Activated CD4-positive, alpha-beta T cell treated with anti-CD3 and anti-CD28 coated beads for 36 hours (primary cell): ENCODE results near the gene SURF1. TPM values are rescaled to one million over a fixed set of nuclear protein-coding genes. Genes with fewer than 3 reads are reported as not detected.
"Not testable (repeated sequence)": the region's sequence is repeated elsewhere in the genome, so short reads cannot be mapped to it uniquely, and the experiment has no call there.

Experiments used
- ATAC-seq: fragments of 200-7000 bp; cut with Tn5 transposase; one replicate; pipeline ENCODE4 v1.10.0; 2021; ENCODE audit warnings: mild to moderate bottlenecking, moderate library complexity
- CTCF ChIA-PET: fragments of 350-600 bp; sonication (Branson Sonifier 250); formaldehyde crosslinking; loops from one replicate; lab custom pipeline; 2021; ENCODE audit warnings: antibody characterized with exemption; lab: Charles Lee
- POLR2A ChIA-PET: fragments of 350-600 bp; sonication (Branson Sonifier 250); formaldehyde crosslinking; loops from one replicate; lab custom pipeline; 2021; ENCODE audit warnings: antibody characterized with exemption, inconsistent platforms; lab: Charles Lee
- DNase-seq: peaks from one replicate; pipeline ENCODE4 v3.0.0-alpha.2; 2020
- H3K27ac Mint-ChIP-seq: one replicate; pipeline ENCODE4 v1.8.0; 2021; ENCODE audit warnings: mixed read lengths
- H3K27me3 Mint-ChIP-seq: one replicate; pipeline ENCODE4 v1.8.0; 2021; ENCODE audit warnings: mixed read lengths
- H3K36me3 Mint-ChIP-seq: one replicate; pipeline ENCODE4 v1.8.0; 2021; ENCODE audit warnings: low read depth, mixed read lengths
- H3K4me1 Mint-ChIP-seq: one replicate; pipeline ENCODE4 v1.8.0; 2021; ENCODE audit warnings: mixed read lengths
- H3K4me3 Mint-ChIP-seq: one replicate; pipeline ENCODE4 v1.8.0; 2021; ENCODE audit warnings: mild to moderate bottlenecking, moderate library complexity, mixed read lengths
- H3K9me3 Mint-ChIP-seq: one replicate; pipeline ENCODE4 v1.8.0; 2021; ENCODE audit warnings: low read depth, mixed read lengths
- intact Hi-C, 2 experiments: fragments of 100-400 bp; cut with DNase I in 1 of 2; cut with micrococcal nuclease in 1 of 2; formaldehyde crosslinking; loops; one replicate each; pipeline versions ENCODE4 v1.14.2 to v1.15.1; 2022 to 2024; cut with DNase I, micrococcal nuclease
- total RNA-seq, 2 experiments: library from RNA; stranded (reverse); gene quantifications; one replicate each; pipeline ENCODE4 v1.2.3, GENCODE V29; 2021

The SURF1 gene
- total RNA-seq, 2 experiments from 2014 or later: 17.4 to 29.1 TPM

GRCh38 chr9:133323991-133324703, 32.1 kb downstream of the SURF1 start:
- ChIA-PET CTCF (no interaction called here), POLR2A (no interaction called here)
- H3K27me3 Mint-ChIP-seq: no peaks in the 10 kb centered on the region
- H3K4me1 Mint-ChIP-seq: no peaks in the 10 kb centered on the region
- no peak overlapping the region for H3K4me3 Mint-ChIP-seq
- intact Hi-C loops: no loop called here
- no peaks in the 10 kb centered on the region for H3K9me3 Mint-ChIP-seq
- ATAC-seq: no peak
- no peak overlapping the region for H3K27ac Mint-ChIP-seq
- H3K36me3 Mint-ChIP-seq: peaks cover 3% of the 10 kb centered on the region
- no peak for DNase-seq

DNA sequence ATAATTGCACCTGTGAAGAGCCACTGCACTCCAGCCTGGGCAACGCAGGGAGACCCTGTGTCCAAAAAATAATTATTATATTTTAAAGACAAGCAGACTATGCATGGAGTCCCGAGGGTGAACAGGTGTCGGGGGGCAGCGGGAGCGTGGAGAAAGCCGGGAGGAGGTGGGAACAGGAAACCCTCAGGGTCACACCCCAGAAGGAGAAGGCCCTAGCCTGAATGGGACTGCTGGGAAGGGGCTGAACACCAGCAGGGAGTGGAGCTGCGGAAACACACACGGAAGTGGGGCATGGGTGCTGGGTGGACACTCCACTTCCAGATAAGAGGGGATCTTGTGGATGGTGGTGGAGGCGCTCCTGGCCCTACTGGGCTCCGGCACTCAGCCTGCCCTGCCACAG, 33.1 kb downstream of the SURF1 start:
- ChIA-PET POLR2A (interaction anchor here (0.5 kb wide), 1 partner anchor 25 kb away, joined by 3 read pairs; the partner anchor contains the start of genes MED22 and RPL7A), CTCF (no interaction called here)
- ATAC-seq: no peak
- Mint-ChIP-seq H3K36me3 (no peaks in the 10 kb centered on the region), H3K4me3 (no peak overlapping the region), H3K27me3 (no peaks in the 10 kb centered on the region), H3K4me1 (no peaks in the 10 kb centered on the region), H3K27ac (no peak overlapping the region), H3K9me3 (no peaks in the 10 kb centered on the region)
- intact Hi-C loops: no loop called here
- no peak for DNase-seq

- ChIA-PET POLR2A (interaction anchor here (0.5 kb wide), 1 partner anchor 25 kb away, joined by 3 read pairs; the partner anchor contains the start of genes MED22 and RPL7A), CTCF (no interaction called here)
- no peak overlapping the region for H3K4me3 Mint-ChIP-seq
- H3K9me3 Mint-ChIP-seq: no peaks in the 10 kb centered on the region
- no peaks in the 10 kb centered on the region for H3K4me1 Mint-ChIP-seq
- H3K36me3 Mint-ChIP-seq: no peaks in the 10 kb centered on the region
- no peak for DNase-seq
- intact Hi-C loops: no loop called here
- H3K27ac Mint-ChIP-seq: no peak overlapping the region
- no peak for ATAC-seq
- H3K27me3 Mint-ChIP-seq: no peaks in the 10 kb centered on the region
Measured at GRCh38 chr9:133322701-133323100, 33.6 kb downstream of the SURF1 start.

DNA sequence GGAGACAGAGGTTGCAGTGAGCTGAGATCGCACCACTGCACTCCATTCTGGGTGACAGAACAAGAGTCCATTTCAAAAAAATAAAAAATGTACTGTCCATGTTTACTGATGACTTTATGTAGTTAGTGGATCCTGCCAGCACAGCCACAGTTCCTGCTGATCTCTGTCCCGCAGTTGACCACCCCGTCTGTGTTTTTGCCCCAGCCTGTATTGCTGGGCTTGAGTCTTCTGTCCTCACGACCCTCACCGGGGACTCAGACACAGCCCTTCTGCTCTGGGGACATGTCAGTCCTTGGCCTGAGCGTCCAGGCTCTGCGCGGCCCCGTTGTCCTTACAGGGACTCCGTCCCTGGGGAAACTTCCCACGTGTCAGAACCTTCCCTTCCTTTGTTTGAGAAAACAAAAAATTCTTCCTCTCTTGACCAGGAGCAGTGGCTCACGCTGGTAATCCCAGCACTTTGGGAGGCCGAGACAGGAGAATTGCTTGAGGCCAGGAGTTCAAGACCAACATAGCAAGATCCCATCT, 34.8 kb downstream of the SURF1 start:
- no peak overlapping the region for H3K4me3 Mint-ChIP-seq
- ChIA-PET POLR2A (no interaction called here), CTCF (no interaction called here)
- no peaks in the 10 kb centered on the region for H3K36me3 Mint-ChIP-seq
- intact Hi-C loops: no loop called here
- H3K4me1 Mint-ChIP-seq: no peaks in the 10 kb centered on the region
- DNase-seq (no peak), ATAC-seq (no peak)
- H3K9me3 Mint-ChIP-seq: no peaks in the 10 kb centered on the region
- H3K27ac Mint-ChIP-seq: no peak overlapping the region
- H3K27me3 Mint-ChIP-seq: no peaks in the 10 kb centered on the region

DNA sequence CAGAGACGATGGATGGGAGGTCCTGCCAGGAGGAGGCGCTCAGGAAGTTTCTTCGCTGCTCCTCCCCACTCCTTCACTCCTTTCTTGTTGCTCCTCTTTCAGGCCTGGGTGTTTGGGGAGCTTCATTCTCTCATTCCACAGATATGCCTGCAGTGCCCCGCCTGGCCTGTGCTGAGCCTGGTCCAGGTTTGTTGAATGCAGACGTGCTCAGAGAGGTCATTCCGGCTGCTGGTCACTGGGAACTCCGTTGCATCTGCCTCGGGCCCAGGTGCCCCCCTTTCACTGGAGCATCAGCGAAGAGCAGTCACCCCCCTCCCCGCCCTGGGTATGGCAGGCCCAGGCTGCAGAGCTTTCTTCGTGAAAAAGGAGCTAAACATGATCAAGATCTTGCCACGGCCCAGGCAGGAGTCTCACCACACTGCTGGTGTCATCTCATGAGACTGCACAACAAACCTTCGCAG, 35.8 kb downstream of the SURF1 start:
- POLR2A ChIA-PET: no interaction called here
- Mint-ChIP-seq H3K36me3 (no peaks in the 10 kb centered on the region), H3K27me3 (no peaks in the 10 kb centered on the region), H3K27ac (no peak overlapping the region), H3K9me3 (no peaks in the 10 kb centered on the region), H3K4me3 (no peak overlapping the region), H3K4me1 (no peaks in the 10 kb centered on the region)
- intact Hi-C loops: no loop called here
- no peak for ATAC-seq
- DNase-seq: no peak
- CTCF ChIA-PET: no interaction called here

GRCh38 chr9:133317551-133317950, 38.7 kb downstream of the SURF1 start:
- H3K36me3 Mint-ChIP-seq, H3K9me3 Mint-ChIP-seq, DNase-seq, H3K27ac Mint-ChIP-seq, intact Hi-C loops, ATAC-seq, H3K4me1 Mint-ChIP-seq, CTCF ChIA-PET, H3K4me3 Mint-ChIP-seq, H3K27me3 Mint-ChIP-seq, POLR2A ChIA-PET: not testable (repeated sequence)

DNA sequence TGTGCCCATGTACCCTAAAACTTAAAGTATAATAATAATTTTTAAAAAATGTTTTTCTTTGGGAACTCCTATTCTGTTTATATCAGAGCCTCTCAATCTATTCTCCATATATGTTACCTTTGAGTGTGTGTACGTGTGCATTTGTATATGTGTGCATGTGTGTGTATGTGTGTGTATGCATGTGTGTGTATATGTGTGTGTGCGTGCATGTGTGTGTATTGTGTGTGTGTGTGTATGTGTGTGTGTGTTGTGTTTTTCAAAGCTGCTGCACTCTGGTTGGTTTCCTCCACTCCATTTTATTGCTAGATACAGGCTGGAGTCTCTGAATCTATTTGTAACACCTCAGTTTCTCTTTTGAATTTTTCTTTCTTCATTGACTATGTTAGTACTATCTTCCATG, 40.3 kb downstream of the SURF1 start:
- CTCF ChIA-PET: no interaction called here
- no peak overlapping the region for H3K4me3 Mint-ChIP-seq
- POLR2A ChIA-PET: no interaction called here
- DNase-seq: no peak
- intact Hi-C loops: no loop called here
- no peaks in the 10 kb centered on the region for H3K36me3 Mint-ChIP-seq
- H3K27ac Mint-ChIP-seq: no peak overlapping the region
- no peaks in the 10 kb centered on the region for H3K27me3 Mint-ChIP-seq
- no peak for ATAC-seq
- no peaks in the 10 kb centered on the region for H3K9me3 Mint-ChIP-seq
- no peaks in the 10 kb centered on the region for H3K4me1 Mint-ChIP-seq

- Mint-ChIP-seq H3K27ac (no peak overlapping the region), H3K4me3 (no peak overlapping the region), H3K4me1 (no peaks in the 10 kb centered on the region), H3K36me3 (no peaks in the 10 kb centered on the region), H3K27me3 (no peaks in the 10 kb centered on the region), H3K9me3 (no peaks in the 10 kb centered on the region)
- ChIA-PET CTCF (no interaction called here), POLR2A (no interaction called here)
- no peak for DNase-seq
- intact Hi-C loops: no loop called here
- ATAC-seq: no peak
Measured at GRCh38 chr9:133309608-133310007, 46.7 kb downstream of the SURF1 start.

DNA sequence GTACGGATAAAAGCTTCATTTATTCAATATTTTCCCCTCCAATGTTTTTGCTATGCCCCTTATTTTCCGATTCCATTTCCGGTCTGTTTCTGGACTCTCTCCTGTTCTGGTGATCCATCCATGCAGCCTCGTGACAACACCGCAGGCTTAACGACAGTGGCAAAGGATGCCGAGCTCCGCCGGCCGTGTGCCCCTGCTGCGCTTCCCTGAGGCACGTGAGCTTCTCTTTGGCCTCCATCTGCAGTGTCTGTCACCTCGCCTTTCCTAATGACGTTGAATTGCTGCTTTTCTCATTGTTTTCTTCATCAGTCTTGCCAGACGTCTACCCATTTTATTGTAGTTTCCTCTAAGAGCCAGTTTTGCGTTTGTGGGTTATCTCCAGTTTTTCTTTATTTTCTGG, 49.0 kb downstream of the SURF1 start:
- intact Hi-C loops: no loop called here
- Mint-ChIP-seq H3K36me3 (no peaks in the 10 kb centered on the region), H3K27ac (no peak overlapping the region), H3K4me1 (no peaks in the 10 kb centered on the region), H3K4me3 (no peak overlapping the region), H3K9me3 (no peaks in the 10 kb centered on the region), H3K27me3 (no peaks in the 10 kb centered on the region)
- no peak for ATAC-seq
- CTCF ChIA-PET: interaction anchor here (0.7 kb wide), 1 partner anchor 9 kb away, joined by 3 read pairs; no protein-coding TSS in a partner anchor
- POLR2A ChIA-PET: no interaction called here
- no peak for DNase-seq

DNA sequence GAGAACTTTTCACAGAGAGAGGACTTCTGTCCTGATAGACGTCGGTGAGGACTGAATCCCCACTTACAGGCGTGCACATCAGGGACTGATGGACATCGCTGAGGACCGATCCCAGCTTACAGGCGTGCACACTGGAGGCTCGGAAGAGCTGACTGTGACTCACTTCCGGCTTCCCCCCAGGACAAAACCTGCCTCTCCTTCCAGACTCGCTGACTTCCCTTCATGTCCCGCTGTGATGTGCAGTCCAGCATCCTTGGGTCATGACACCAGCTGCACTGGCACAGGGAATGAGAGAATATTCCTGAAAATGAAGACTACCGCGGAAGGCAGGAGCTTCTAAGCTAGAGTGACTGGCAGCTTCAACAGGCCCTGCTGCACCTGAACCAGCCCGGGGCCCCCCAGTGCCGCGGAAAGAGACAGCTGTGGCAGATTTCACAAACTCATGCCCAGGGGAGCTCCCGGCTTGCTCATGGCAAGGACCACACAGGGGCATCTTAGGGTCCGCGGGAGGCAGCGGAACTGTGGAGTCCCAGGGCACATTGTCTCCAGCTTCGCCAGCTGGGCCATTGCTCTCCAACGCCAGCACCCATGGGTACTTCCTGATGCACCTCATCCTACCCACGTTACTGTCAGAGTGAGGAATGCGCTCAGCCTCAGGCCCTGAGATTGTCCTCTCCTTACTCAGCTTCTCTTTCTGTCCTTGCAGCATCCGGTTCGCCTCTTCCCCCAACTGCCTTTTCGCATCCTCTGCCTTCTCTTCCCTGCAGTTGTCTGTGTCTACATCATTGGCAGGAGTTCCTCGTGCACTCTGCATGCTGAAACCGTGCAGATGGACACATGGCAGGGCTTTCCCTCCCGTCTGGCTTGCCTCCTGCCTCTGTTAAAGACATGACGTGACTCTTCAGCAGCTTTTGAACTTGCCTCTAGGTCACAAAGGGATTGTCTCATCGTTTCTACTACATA, 49.8 kb downstream of the SURF1 start:
- Mint-ChIP-seq H3K27ac (no peak overlapping the region), H3K4me1 (no peaks in the 10 kb centered on the region), H3K36me3 (no peaks in the 10 kb centered on the region), H3K9me3 (no peaks in the 10 kb centered on the region), H3K4me3 (no peak overlapping the region), H3K27me3 (no peaks in the 10 kb centered on the region)
- intact Hi-C loops: no loop called here
- DNase-seq (no peak), ATAC-seq (no peak)
- POLR2A ChIA-PET: interaction anchor here (0.5 kb wide), 1 partner anchor 219 kb away, joined by 3 read pairs; no protein-coding TSS in a partner anchor
- CTCF ChIA-PET: interaction anchor here (0.6 to 0.9 kb wide), 3 partner anchors 10 to 436 kb away, joined by 3 read pairs; no protein-coding TSS in a partner anchor

DNA sequence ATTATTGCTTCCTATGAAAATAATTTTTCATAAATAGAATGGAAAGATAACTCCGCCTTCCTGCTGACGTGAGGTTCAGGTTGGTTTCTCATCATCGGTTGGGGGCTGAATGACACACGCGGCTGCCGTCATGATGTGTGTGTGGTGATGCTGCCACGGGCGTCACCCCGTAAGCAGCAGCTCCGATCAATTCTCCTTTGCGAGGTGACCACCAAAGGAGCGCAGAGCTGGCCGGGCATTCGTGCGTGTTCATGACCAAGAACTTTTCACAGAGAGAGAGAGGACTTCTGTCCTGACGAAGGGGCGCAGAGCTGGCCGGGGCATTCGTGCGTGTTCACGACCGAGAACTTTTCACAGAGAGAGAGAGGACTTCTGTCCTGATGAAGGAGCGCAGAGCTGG, 50.6 kb downstream of the SURF1 start:
- no peak overlapping the region for H3K4me3 Mint-ChIP-seq
- CTCF ChIA-PET: no interaction called here
- ATAC-seq (no peak), DNase-seq (no peak)
- intact Hi-C loops: no loop called here
- no peaks in the 10 kb centered on the region for H3K4me1 Mint-ChIP-seq
- H3K36me3 Mint-ChIP-seq: no peaks in the 10 kb centered on the region
- POLR2A ChIA-PET: no interaction called here
- no peak overlapping the region for H3K27ac Mint-ChIP-seq
- no peaks in the 10 kb centered on the region for H3K9me3 Mint-ChIP-seq
- H3K27me3 Mint-ChIP-seq: no peaks in the 10 kb centered on the region
